GM21360 (cell line): Measurements from ENCODE around the gene SRD5A1.

Experiments
- ATAC-seq: cut with Tn5 transposase; IDR thresholded peaks from one replicate; pipeline ENCODE4 v1.9.1; 2021; ENCODE audit warnings: mild to moderate bottlenecking, moderate library complexity; ENCODE audit not compliant: unreplicated experiment

The SRD5A1 gene

GRCh38 chr5:6723816-6724300 is 90.6 kb downstream of the SRD5A1 start:
- no peak for ATAC-seq
